Activated B cell treated with CpG ODN at 0.5 μM for 24 hours (primary cell): ENCODE results near the gene PKD2L1. TPM values are rescaled to one million over a fixed set of nuclear protein-coding genes. Genes with fewer than 3 reads are reported as not detected.

ENCODE experiments used
- ATAC-seq: fragments of 200-7000 bp; cut with Tn5 transposase; one replicate; pipeline ENCODE4 v1.10.0; 2021; ENCODE audit warnings: low read depth, mild to moderate bottlenecking, moderate library complexity
- CTCF ChIA-PET: fragments of 350-600 bp; sonication (Branson Sonifier 250); formaldehyde crosslinking; loops from one replicate; lab custom pipeline; 2021; ENCODE audit warnings: antibody characterized with exemption; lab: Charles Lee
- POLR2A ChIA-PET: fragments of 350-600 bp; sonication (Branson Sonifier 250); formaldehyde crosslinking; loops from one replicate; lab custom pipeline; 2021; ENCODE audit warnings: antibody characterized with exemption; lab: Charles Lee
- DNase-seq: peaks from one replicate; pipeline ENCODE4 v3.0.0; 2022
- H3K27ac Mint-ChIP-seq: one replicate; pipeline ENCODE4 v1.8.0; 2020; ENCODE audit warnings: mixed read lengths
- H3K27me3 Mint-ChIP-seq: one replicate; pipeline ENCODE4 v1.8.0; 2021; ENCODE audit warnings: mixed read lengths
- H3K36me3 Mint-ChIP-seq: one replicate; pipeline ENCODE4 v1.8.0; 2021; ENCODE audit warnings: low read depth, mixed read lengths
- H3K4me1 Mint-ChIP-seq: one replicate; pipeline ENCODE4 v1.8.0; 2021; ENCODE audit warnings: mixed read lengths
- H3K4me3 Mint-ChIP-seq: one replicate; pipeline ENCODE4 v1.8.0; 2020; ENCODE audit warnings: mild to moderate bottlenecking, mixed read lengths
- H3K9me3 Mint-ChIP-seq: one replicate; pipeline ENCODE4 v1.8.0; 2020; ENCODE audit warnings: mixed read lengths
- CTCF ChIP-seq: fragments of 200-600 bp; IDR thresholded peaks from one replicate; pipeline ENCODE4 v1.8.0; 2022; ENCODE audit warnings: antibody characterized with exemption, mild to moderate bottlenecking
- intact Hi-C: fragments of 100-400 bp; cut with micrococcal nuclease; formaldehyde crosslinking; loops from one replicate; pipeline ENCODE4 v1.15.1; 2024
- total RNA-seq: library from RNA; stranded (reverse); gene quantifications from 2 replicates; pipeline ENCODE4 v1.2.3, GENCODE V29; 2022

The PKD2L1 gene
- total RNA-seq, 1 donor from 2014 or later: not detected

DNA sequence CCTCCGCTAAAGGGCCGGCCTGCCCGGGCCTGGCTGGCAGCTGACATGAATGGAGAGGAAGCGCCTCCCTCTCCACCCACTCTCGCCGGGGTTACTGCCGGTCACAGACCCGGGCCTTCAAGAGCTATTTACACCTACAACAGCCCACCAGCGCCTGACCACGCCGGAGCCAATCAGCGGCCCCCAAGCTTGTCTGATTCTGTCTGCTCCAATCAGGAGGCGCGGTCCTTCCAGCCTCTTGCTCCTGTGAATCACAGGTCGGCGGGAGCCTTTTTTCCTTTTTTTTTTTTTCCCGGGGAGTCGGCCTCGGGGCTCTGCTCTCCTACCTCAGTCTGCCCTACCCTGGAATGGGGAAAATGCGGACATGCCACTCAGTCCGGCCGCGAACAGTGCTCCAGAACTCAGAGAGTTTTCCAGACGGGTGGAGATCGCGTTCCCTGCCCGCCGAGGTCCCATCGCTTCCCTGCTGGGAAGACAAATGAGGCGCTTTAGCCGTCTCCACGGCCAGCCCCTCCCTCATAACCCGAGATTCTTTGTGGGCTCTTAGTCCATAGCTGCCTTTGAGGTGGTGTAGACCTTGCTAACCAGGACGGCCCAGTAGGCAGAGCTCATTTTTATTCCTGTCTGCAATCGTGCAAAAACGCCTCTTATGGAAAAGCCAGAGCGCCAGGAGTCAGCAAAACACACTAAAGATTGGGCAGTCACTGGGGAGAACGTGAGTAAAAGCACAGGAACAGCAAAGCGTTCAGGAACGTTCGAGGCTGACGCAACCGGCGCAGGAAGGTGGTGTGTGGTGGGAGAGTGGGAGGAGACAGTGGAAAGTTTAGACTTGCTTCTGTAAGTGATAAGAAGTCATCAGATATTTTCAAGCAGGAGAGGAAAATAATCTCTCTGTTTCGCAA, 43.5 kb upstream of the PKD2L1 start:
- TF ChIP-seq CTCF: no peak
- Mint-ChIP-seq H3K36me3 (no peaks in the 10 kb centered on the region), H3K4me3 (no peak overlapping the region), H3K27ac (no peak overlapping the region), H3K27me3 (no peaks in the 10 kb centered on the region), H3K4me1 (peaks cover 33% of the 10 kb centered on the region), H3K9me3 (no peaks in the 10 kb centered on the region)
- intact Hi-C loops: loop anchor here (1.0 to 2.0 kb wide), 4 partner anchors 26 to 144 kb away; partner anchors contain the start of genes CHUK and SCD
- POLR2A ChIA-PET: interaction anchor here (0.6 to 1.9 kb wide), 9 partner anchors 27 to 687 kb away, joined by 3 to 21 read pairs (median 5); partner anchors contain the start of genes HIF1AN and SCD
- DNase-seq (peak; percentile 61), ATAC-seq (peak; percentile 98)
- CTCF ChIA-PET: interaction anchor here (1.1 to 1.4 kb wide), 3 partner anchors 26 to 46 kb away, joined by 3 to 4 read pairs (median 3); partner anchors contain the start of gene SCD

GRCh38 chr10:100372415-100373297, 42.6 kb upstream of the PKD2L1 start:
- Mint-ChIP-seq H3K4me1 (peaks cover 25% of the 10 kb centered on the region), H3K27me3 (no peaks in the 10 kb centered on the region), H3K4me3 (no peak overlapping the region), H3K27ac (no peak overlapping the region), H3K36me3 (no peaks in the 10 kb centered on the region), H3K9me3 (no peaks in the 10 kb centered on the region)
- no peak for TF ChIP-seq CTCF
- CTCF ChIA-PET: interaction anchor here (1.1 to 1.4 kb wide), 3 partner anchors 26 to 46 kb away, joined by 3 to 4 read pairs (median 3); partner anchors contain the start of gene SCD
- DNase-seq (no peak), ATAC-seq (no peak)
- POLR2A ChIA-PET: interaction anchor here (0.6 to 1.9 kb wide), 9 partner anchors 26 to 687 kb away, joined by 3 to 21 read pairs (median 5); partner anchors contain the start of genes HIF1AN and SCD
- intact Hi-C loops: loop anchor here (1.0 to 2.0 kb wide), 4 partner anchors 25 to 143 kb away; partner anchors contain the start of genes CHUK and SCD

- H3K9me3 Mint-ChIP-seq: no peaks in the 10 kb centered on the region
- H3K27me3 Mint-ChIP-seq: peaks cover 7% of the 10 kb centered on the region
- H3K4me1 Mint-ChIP-seq: peaks cover 23% of the 10 kb centered on the region
- ATAC-seq (no peak), DNase-seq (no peak)
- no peaks in the 10 kb centered on the region for H3K36me3 Mint-ChIP-seq
- H3K27ac Mint-ChIP-seq: no peak overlapping the region
- POLR2A ChIA-PET: interaction anchor here (1.4 kb wide), 1 partner anchor 25 kb away, joined by 8 read pairs; the partner anchor contains the start of gene SCD
- TF ChIP-seq CTCF: no peak
- peak overlapping the region; percentile 24 for H3K4me3 Mint-ChIP-seq
- intact Hi-C loops: loop anchor here (2.0 kb wide), 2 partner anchors 33 to 45 kb away; no protein-coding TSS in a partner anchor
- CTCF ChIA-PET: interaction anchor here (0.8 to 1.0 kb wide), 2 partner anchors 33 to 62 kb away, joined by 4 to 5 read pairs; no protein-coding TSS in a partner anchor
Measured at GRCh38 chr10:100371482-100372027, 41.5 kb upstream of the PKD2L1 start.

- Mint-ChIP-seq H3K36me3 (no peaks in the 10 kb centered on the region), H3K4me1 (peaks cover 22% of the 10 kb centered on the region), H3K9me3 (no peaks in the 10 kb centered on the region), H3K27me3 (peaks cover 8% of the 10 kb centered on the region), H3K4me3 (peak overlapping the region; percentile 1), H3K27ac (peak overlapping the region; percentile 27)
- no peak for TF ChIP-seq CTCF
- ChIA-PET CTCF (interaction anchor here (0.8 to 1.0 kb wide), 2 partner anchors 33 to 63 kb away, joined by 4 to 5 read pairs; no protein-coding TSS in a partner anchor), POLR2A (interaction anchor here (1.4 kb wide), 1 partner anchor 24 kb away, joined by 8 read pairs; the partner anchor contains the start of gene SCD)
- DNase-seq: no peak
- intact Hi-C loops: no loop called here
- no peak for ATAC-seq
Measured at GRCh38 chr10:100370714-100371481, 40.9 kb upstream of the PKD2L1 start.
